Caki2 (cell line): ENCODE data around the gene ILKAP. TPM values are rescaled to one million over a fixed set of nuclear protein-coding genes. Genes with fewer than 3 reads are reported as not detected.

Source experiments
- DNase-seq: peaks from one replicate; pipeline ENCODE4 v3.0.0-alpha.2; 2015; ENCODE audit warnings: low read depth
- in situ Hi-C: cut with HindIII; loops from 2 replicates; pipeline ENCODE4 v1.10.0; 2016; ENCODE audit warnings: low sequenced_read_pairs, low pct_unique_long_range_greater_than_20kb, mixed read lengths
- total RNA-seq: library from RNA; depleted of rRNA; stranded (reverse); fragments of >200 nt; shearing (Covaris generic); gene quantifications from 2 replicates; pipeline ENCODE4 v1.2.3, GENCODE V29; 2014; ENCODE audit warnings: low replicate concordance; rRNA removed

The ILKAP gene
- total RNA-seq, 1 experiment from 2014 or later = 28.8 TPM

GRCh38 chr2:238122287-238123217 is 80.9 kb downstream of the ILKAP start:
- no peak for DNase-seq
- in situ Hi-C loops = no loop called here

DNA sequence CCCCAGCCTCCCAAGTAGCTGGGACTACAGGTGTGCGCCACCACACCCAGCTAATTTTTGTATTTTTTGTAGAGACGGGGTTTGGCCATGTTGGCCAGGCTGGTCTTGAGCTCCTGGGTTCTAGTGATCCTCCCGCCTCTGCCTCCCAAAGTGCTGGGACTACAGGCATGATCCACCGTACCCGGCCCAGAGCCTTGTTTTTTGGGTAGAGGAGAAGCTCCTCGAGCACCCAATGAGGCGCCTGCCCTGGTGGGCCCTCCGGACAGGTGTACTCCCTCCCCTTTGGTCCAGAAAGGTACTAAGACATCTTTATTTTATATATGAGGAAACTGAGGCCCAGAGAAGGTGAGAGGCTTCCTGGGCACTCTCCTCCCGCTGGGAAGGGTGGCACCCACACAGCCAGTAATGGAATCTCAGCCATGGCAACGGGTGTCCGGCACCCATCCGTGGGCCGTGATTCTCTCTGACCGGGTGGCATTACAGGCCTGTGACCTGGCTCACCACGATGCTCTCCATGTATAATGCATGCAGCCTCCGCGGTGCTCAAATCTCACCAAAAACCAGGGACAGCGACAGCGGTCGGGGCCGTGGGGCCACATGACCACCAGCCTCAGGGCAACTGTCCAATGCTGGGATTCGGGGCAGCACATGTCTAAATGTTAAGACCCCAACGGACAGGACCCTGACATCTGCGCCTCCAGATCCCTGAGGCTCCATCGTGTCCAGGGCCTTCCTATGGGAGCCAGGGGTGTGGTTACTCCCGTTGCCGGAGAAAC is 81.8 kb downstream of the ILKAP start:
- no peak for DNase-seq
- in situ Hi-C loops = no loop called here

- no peak for DNase-seq
- in situ Hi-C loops = no loop called here
Observed at GRCh38 chr2:238120463-238121298, 82.8 kb downstream of the ILKAP start.

Other genes with a start within 250 kb of the ILKAP start
- gene UBE2F, start 236.7 kb downstream of the ILKAP start, total RNA-seq = 36.6 and 80.4 TPM in 2 replicates
- gene SCLY, start 142.7 kb downstream of the ILKAP start, total RNA-seq = 16.7 and 33.8 TPM in 2 replicates
- gene ESPNL, start 103.4 kb downstream of the ILKAP start, total RNA-seq = 0.10 TPM in 1 of 2 replicates, not detected in the other
- 0.91 and 0.96 TPM in 2 replicates for gene KLHL30, start 65.0 kb downstream of the ILKAP start, total RNA-seq
- gene ERFE, start 44.7 kb downstream of the ILKAP start, total RNA-seq = 39.5 and 53.4 TPM in 2 replicates
- gene HES6, start 36.3 kb upstream of the ILKAP start, total RNA-seq = 17.9 and 23.9 TPM in 2 replicates
- 0.95 and 1.0 TPM in 2 replicates for gene PER2, start 84.9 kb upstream of the ILKAP start, total RNA-seq
- gene TRAF3IP1, start 116.8 kb upstream of the ILKAP start, total RNA-seq = 2.1 and 6.8 TPM in 2 replicates
- 10.2 and 13.3 TPM in 2 replicates for gene ASB1, start 223.2 kb upstream of the ILKAP start, total RNA-seq